GM10266 (cell line): ENCODE data around the gene HSD17B2.
A peak's percentile ranks its signal among the peaks of the same experiment; 100 is the strongest.

Source experiments
- DNase-seq: peaks from one replicate; pipeline ENCODE4 v3.0.0; 2012; ENCODE audit errors: extremely low spot score
- TF ChIP-seq, protein P1 (sequence below): IDR thresholded peaks from 2 replicates; pipeline ENCODE4 v1.5.1; 2012; ENCODE audit warnings: mild to moderate bottlenecking, low read depth; ENCODE audit not compliant: control insufficient read depth, insufficient read depth; ENCODE audit errors: missing control alignments

Gene HSD17B2

DNA sequence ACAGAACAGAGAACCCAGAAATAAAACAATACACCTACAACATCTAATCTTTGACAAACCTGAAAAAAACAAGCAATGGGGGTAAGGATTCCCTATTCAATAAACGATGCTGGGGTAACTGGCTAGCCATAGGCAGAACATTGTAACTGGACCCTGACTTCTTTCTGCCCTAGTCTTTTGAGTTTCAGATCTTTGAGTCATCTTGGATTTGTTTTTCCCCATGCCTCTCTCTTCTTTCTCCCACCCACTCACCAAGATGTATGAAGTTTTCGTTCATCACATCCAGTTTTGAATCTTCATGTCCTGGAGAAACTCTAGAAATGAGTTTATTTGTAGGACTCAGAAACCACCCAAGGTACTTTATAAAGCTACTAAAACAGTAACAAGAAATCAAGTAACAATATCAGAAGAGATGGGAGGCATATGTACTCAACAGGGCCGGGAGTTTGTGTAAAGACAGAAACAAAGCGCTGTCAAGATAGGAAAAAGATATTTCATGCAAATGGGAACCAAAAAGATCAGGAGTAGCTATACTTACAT, 39.0 kb downstream of the HSD17B2 start:
- TF ChIP-seq, protein P1, sequence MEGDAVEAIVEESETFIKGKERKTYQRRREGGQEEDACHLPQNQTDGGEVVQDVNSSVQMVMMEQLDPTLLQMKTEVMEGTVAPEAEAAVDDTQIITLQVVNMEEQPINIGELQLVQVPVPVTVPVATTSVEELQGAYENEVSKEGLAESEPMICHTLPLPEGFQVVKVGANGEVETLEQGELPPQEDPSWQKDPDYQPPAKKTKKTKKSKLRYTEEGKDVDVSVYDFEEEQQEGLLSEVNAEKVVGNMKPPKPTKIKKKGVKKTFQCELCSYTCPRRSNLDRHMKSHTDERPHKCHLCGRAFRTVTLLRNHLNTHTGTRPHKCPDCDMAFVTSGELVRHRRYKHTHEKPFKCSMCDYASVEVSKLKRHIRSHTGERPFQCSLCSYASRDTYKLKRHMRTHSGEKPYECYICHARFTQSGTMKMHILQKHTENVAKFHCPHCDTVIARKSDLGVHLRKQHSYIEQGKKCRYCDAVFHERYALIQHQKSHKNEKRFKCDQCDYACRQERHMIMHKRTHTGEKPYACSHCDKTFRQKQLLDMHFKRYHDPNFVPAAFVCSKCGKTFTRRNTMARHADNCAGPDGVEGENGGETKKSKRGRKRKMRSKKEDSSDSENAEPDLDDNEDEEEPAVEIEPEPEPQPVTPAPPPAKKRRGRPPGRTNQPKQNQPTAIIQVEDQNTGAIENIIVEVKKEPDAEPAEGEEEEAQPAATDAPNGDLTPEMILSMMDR: no peak

DNA sequence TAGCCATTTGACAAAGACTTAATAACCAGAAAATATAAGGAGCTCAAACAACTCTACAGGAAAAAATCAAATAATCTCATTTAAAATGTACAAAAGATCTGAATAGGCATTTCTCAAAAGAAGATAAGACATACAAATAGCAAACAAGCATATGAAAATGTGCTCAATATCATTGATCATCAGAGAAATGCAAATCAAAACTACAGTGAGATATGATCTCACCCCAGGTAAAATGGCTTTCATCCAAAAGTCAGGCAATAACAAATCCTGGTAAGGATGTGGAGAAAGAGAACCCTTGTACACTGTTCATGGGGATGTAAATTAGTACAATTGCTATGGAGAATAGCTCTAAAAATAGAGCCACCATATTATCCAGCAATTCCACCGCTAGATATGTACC, 43.1 kb downstream of the HSD17B2 start:
- TF ChIP-seq, protein P1: no peak
- no peak for DNase-seq

More for the DNA sequence above, 39.0 kb downstream of the HSD17B2 start:
- DNase-seq: no peak

DNA sequence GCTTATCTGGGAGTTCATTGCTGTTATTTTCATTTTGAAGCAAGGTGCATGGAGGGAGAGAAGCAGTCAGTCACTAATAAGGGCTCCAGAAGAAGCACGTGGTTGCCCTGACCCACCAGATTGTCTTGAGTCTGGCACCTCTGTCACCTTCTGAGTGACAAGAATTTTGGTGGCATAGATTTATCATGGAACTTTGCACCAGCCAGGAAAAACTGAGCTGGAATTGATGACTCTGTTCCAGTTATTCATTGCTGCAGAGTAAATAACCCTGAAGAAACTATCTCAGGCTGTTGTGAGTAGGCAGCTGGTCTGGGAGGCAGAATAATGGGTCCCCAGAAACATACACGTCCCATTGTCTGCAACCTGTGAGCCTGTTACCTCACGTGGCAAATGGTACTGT, 44.8 kb downstream of the HSD17B2 start:
- TF ChIP-seq, protein P1: no peak
- DNase-seq: no peak

DNA sequence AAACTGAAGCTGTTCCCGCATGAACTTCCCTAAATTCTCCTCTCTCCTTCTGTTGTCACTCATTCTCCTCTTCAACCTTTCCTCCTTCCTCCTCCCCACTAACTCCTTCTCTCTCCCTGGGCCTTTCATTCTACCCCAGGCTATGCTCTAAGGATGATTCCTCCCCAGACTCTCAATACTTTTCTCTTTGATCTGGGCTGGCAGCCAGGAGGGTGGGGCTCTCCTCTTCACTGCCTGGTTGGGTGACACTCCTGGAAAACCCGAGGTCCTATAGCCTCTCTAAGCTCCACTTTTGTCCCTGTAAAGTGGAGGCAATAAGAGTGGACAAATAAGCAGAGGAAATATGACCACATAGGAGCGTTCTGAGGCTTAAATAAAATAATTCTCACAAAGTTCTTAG, 46.2 kb downstream of the HSD17B2 start:
- DNase-seq: no peak
- TF ChIP-seq, protein P1: no peak

DNA sequence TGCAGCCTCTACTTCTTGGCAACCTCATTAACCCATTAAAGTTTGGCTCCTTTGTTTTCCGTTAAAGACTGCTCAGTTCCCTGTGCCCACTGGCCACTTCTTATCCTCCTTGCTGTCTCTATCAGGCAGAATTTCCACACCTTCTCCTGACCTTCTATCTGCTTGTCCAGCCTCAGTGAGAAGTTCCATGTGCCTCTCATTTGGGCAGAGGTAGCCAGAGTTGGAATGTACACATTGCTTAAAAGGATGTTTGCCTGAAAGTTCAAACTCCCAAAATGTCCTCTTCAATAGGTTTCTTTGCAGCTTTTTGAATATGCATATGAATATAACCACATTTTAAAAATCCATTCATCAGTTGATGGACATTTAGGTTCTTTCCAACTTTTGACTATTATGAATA, 47.0 kb downstream of the HSD17B2 start:
- TF ChIP-seq, protein P1: no peak
- DNase-seq: no peak

DNA sequence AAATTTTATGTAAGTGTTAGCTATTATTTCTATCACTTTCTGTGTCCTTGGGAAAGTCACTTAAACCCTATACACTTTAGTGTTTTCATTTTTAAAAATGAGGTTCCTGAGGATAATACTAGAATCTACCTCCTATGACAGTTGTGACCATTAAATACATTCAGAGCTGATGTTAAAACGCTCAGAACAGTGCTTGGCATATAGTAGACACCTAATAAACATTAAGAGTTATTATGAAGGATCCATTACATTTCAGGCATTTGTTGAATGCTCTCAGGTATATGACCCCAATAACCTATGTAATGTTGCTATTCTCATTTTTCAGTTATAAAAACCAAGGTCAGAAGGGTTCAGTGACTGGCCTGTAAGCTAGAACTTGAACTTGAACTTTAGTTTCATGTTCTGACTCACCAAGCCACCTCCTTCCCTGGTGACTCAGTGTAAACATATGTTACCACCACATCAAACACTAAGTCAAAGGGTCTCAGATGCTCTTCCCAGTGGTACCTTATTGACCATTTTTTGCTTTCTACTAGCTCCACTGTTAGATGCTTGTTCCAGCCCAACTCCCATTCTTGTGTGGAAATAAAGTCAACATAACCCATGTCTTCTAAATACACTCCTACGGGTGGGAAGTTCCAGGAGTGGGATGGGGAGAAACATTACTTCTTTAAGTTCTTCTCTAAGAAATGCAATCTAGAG, 47.6 kb downstream of the HSD17B2 start:
- DNase-seq: peak; percentile 31
- TF ChIP-seq, protein P1: no peak

DNA sequence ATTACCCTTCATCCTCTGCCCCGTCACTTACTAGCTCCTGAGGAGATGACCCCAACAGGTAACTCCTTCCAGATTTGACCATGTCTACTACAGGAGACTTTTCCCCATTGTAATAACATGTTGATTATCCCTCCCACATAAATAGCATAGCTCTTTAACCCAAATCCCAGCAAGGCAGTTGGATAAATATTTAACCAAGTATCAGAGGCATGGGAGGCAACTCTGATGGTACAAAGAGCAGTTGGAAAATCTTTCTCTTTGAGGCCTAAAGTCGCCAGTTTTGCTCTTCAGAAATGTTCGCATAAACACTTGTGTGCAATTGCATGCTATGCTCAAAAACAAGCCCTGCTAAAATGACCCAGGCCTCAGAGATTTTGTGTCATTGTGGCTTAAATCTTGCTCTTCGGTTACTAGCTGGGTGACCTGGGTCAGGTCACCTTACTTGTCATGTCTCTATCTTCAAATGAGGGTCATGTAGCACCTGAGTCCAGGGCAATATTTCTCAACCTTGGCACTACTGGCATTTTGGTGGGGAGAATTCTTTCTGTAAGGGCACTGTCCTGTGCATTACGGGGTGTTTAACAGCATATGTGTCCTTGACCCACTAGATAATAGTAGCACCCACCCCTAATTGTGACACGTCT, 48.8 kb downstream of the HSD17B2 start:
- TF ChIP-seq, protein P1: no peak
- no peak for DNase-seq
